GM19238 (cell line): ENCODE data around the gene GPN3.
"Not testable (repeated sequence)": the region's sequence is repeated elsewhere in the genome, so short reads cannot be mapped to it uniquely, and the experiment has no call there.

Experiments used
- DNase-seq: peaks from one replicate; pipeline ENCODE4 v3.0.0; 2011; ENCODE audit warnings: low spot score; ENCODE audit not compliant: insufficient read length

The GPN3 gene

DNA sequence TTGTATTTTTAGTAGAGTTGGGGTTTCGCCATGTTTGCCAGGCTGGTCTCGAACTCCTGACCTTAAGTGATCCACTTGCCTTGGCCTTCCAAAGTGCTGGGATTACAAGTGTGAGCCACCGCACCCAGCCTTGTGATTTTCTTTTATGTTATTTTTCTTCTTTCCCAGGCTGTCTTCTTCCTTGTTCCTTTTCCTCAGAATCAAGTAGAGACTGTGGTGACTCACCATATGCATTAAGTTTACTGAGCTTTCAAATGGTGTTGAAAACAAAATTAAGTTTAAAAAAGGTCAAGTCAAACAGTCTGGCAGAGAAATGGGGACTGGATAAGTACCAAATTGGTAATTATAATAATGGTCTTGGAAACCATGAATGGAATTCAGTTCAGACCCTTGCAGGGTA lies 23.6 kb downstream of the GPN3 start:
- no peak for DNase-seq

- DNase-seq = no peak
Observed at GRCh38 chr12:110436231-110436630, 31.8 kb downstream of the GPN3 start.

DNA sequence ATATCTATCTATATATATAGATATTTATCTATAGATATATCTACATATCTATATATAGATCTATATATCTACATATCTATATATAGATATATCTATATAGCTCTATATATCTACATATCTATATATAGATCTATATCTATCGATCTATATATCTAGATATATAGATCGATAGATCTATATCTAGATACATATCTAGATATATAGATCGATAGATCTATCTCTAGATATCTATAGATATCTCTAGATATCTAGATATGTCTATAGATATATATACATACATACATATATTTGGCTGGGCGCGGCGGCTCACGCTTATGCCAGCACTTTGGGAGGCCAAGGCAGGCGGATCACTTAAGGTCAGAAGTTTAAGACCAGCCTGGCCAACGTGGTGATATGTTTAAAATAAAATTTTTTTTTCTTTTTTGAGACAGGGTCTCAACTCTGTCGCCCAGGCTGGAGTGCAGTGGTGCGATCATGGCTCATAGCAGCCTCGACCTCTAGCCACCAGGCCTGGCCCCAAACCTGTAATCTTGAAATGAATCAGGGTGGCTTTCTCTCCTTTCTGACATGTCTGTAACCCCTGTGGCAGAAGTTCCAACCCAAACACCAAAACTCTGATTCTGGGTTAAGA lies 36.0 kb downstream of the GPN3 start:
- no peak for DNase-seq

DNA sequence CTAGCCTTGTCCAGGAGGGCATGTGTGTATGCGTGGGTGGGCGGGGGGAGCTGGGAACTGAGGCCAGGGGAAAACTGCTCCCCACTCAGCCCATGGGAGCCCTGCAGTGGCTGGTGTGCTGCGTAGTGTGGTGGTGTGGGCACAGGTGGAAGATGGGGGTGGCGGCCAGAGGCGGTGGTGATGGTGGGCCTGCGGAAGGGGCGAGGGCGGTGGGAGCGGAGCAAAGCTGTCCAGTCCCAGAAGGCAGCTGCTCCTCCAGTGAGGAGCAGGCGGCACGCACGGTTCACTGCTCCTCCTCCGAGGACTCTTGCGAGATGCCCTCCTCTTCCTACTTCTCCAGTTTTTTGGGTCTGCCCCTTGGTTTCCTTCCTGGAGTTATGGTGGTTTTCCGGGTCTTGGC lies 38.4 kb downstream of the GPN3 start:
- not testable (repeated sequence) for DNase-seq

GRCh38 chr12:110426406-110426805 lies 41.7 kb downstream of the GPN3 start:
- no peak for DNase-seq

GRCh38 chr12:110424237-110424636 lies 43.8 kb downstream of the GPN3 start:
- DNase-seq = no peak

DNA sequence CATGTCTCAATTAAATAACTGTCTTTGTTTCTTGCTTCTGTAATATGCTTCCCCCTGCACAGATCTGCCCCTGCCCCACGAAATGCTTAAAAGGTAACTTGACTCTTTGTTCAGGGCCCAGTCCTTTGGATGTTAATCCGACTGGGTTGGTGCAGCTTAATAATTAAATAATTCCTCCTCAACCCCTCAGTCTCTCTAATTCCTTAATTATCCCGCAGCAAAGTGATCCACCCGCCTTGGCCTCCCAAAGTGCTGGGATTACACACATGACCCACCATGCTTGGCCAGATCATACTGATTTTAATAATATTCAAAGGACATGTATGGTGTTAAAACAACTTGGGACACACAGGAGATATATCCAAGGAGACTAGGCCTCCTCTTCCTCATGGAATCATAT lies 46.4 kb downstream of the GPN3 start:
- DNase-seq = no peak

DNA sequence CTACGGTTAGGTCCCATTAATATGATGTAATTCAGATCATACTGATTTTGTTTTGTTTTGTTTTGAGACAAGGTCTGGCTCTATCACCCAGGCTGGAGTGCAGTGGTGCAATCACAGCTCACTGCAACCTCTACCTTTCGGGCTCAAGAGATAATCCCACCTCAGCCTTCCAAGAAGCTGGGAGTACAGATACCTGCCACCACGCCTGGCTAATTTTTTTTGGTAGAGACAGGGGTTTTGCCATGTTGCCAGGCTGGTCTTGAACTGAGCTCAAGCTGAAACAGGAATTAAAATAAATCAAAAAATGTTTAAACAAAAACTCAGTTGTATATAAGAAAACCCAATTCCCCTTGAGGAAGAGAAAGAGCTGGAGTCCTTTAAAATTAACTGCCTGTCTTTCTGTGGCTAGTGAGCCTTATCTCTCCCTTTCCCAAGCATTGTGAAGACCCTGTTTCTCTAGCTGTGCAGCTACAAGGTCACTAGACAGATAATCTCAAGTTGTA lies 46.8 kb downstream of the GPN3 start:
- no peak for DNase-seq

- DNase-seq = not testable (repeated sequence)
Observed at GRCh38 chr12:110420644-110421043, 47.4 kb downstream of the GPN3 start.

- DNase-seq = not testable (repeated sequence)
Observed at GRCh38 chr12:110417113-110417512, 50.9 kb downstream of the GPN3 start.

DNA sequence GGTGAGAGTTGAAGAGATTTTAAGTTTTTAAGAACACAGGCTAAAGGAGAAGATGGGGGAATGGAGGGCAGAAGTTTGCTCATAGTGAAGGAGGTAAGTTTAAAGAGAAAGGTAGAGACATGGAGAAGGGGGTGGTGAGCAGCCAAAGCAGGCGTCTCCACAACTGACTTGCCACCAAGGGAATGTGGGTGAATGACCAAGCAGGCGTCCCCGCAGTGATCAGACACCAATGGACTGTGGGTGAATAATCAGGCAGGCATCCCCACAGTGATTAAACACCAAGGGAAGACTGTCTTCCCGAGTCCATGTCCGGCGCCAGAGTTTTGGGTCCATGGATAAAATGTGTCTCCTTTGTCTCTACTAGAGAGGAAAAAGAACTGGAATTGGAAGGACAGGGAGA lies 58.0 kb downstream of the GPN3 start:
- DNase-seq = not testable (repeated sequence)

DNA sequence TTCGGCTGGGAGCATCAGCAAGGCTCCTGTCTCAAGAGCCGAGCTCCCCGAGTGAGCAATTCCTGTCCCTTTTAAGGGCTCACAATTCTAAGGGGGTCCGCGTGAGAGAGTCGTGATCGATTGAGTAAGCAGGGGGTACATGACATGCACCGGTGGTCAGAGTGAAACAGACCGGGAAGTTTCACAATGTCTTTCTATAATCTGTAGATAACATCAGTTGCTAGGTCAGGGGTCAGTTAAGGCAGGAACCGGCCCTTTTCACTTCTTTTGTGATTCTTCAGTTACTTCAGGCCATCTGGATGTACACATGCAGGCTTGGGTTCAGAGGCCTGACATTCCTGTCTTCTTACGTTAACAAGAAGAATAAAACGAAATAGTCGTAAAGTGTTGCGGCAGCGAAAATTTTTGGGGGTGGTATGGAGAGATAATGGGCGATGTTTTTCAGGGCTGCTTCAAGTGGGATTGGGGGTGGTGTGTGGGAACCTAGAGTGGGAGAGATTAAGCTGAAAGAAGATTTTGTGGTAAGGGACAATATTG lies 62.9 kb downstream of the GPN3 start:
- DNase-seq = not testable (repeated sequence)

DNA sequence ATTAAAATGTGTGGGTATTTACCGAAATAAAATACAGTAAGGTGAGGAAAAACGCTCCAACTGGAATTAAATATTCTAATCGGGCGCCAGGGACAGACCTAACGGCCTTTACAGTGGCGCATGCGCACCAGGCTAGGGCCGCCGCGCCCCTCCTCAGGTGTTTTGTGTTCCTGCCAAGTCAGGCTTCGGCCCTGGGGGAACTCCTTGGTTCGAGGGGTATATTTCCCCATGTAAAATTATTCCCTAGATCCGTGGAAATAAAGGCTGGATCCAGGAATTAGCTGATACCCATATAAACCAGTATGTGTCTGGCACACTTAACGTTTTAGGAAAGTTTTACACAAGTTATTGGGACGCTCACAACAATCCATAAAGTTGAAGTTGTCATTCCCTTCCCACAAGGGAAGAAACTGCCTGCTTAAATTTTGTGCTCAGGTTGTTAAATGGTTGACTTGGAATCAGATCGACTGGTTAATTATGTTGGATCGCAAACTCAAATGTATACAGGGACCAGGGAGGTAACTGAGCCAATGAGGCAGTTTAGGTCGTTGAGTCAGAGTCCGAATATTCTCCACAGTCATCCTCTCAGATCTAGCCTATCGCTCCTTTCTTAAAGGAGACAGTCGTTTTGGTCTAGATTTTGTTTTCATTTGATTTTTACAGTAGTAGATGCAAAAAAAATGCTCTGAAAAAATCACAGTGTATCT lies 63.9 kb downstream of the GPN3 start:
- peak; percentile 81 for DNase-seq

DNA sequence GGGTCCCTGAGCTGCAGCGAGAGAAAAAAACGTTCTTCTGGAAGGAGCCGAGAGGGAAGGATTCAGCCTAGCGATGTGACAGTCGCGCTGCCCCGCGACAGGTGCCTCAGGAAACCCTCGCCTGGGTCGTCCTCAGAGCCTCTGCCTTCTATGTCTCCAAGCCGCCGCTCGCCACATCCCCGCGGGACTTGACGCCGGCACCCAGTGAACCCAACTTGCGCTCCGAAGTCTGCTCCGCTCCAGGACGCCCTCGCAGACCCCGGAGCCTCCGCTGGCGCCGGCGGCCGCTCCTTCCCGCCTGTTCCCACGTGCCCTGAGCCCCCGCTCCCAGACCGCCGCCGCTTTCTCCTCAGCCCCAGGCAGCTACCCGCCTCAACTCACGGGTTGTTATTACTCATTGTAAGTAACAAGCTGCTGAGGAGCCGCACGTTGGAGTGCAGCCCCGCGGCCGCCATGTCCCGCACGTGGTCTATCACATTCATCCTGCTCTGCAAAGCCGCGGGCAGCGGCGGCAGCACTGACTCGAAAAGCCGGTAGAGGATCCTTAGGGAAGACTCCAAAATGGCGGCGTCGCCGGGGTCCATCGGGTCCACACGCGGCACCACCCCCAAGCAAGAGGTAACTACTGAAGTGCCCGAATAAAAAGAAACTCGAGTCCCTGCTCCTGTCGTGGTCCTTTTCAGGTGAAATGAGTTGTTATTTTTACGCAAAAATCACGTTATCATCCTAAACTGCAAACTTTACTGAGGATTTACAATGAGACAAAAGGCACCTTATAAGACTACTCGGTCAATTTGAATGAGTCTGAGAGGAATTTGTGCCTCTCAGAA lies 64.7 kb downstream of the GPN3 start, which contains the start of gene ANAPC7:
Gene ANAPC7, minus strand, starts transcription at position 563 of the 830 bp plus-strand sequence. Its CDS starts 81 bp downstream, at position 482.
- DNase-seq = peak; percentile 71
